Measurements from ENCODE around the gene THADA.

GRCh38 chr2:43391201-43391877 lies 204.5 kb downstream of the THADA start:
- TF ChIP-seq POLR2A (IDR thresholded peaks at IDR 0.05): no peak
- TF ChIP-seq CTCF (IDR thresholded peaks at IDR 0.05 in 8 of 11, conservative IDR thresholded peaks at IDR 0.05 in 3 of 11): no peak
